Thymus (tissue), 11 donors: ENCODE measurements around the gene NARF. TPM values are rescaled to one million over a fixed set of nuclear protein-coding genes. Genes with fewer than 3 reads are reported as not detected.

Experiments
- DNase-seq, 9 donors: peaks; one replicate each; pipeline ENCODE4 v3.0.0-alpha.2; 2013; ENCODE audit warnings: low spot score in 9 of 9, low read depth in 6 of 9, missing footprints in 1 of 9
- H3K27ac ChIP-seq, 2 donors: one replicate each; pipeline ENCODE4 v1.5.1; 2013; ENCODE audit warnings: control low read depth in 1 of 2, low read depth in 1 of 2, low read length in 1 of 2, mild to moderate bottlenecking in 1 of 2, moderate library complexity in 1 of 2
- H3K27me3 ChIP-seq, 2 donors: one replicate each; pipeline ENCODE4 v1.5.1; 2013; ENCODE audit warnings: low read length in 1 of 2; ENCODE audit not compliant: control insufficient read depth in 2 of 2, insufficient read depth in 1 of 2
- H3K36me3 ChIP-seq, 2 donors: one replicate each; pipeline ENCODE4 v1.5.1; 2013; ENCODE audit warnings: low read length in 1 of 2, mild to moderate bottlenecking in 1 of 2, moderate library complexity in 1 of 2; ENCODE audit not compliant: control insufficient read depth in 2 of 2, insufficient read depth in 2 of 2
- H3K4me1 ChIP-seq, 2 donors: one replicate each; pipeline ENCODE4 v1.5.1; 2013; ENCODE audit warnings: low read length in 2 of 2; ENCODE audit not compliant: control insufficient read depth in 2 of 2, insufficient read depth in 2 of 2
- H3K4me3 ChIP-seq, 2 donors: one replicate each; pipeline ENCODE4 v1.5.1; 2013; ENCODE audit warnings: low read length in 2 of 2, control low read depth in 1 of 2, mild to moderate bottlenecking in 1 of 2
- H3K9me3 ChIP-seq, 2 donors: one replicate each; pipeline ENCODE4 v1.5.1; 2013; ENCODE audit warnings: low read length in 1 of 2, mild to moderate bottlenecking in 1 of 2; ENCODE audit not compliant: control insufficient read depth in 2 of 2, insufficient read depth in 1 of 2
- WGBS: extraction: QIAGEN DNeasy Blood & Tissue Kit; methylation state at CpG from one replicate; pipeline ENCODE4 v1.1.7; 2013; 5-methylcytosine and 5-hydroxymethylcytosine counted together
- polyA plus RNA-seq: library from polyadenylated mRNA; stranded (reverse); fragments of 200-250 nt; gene quantifications from one replicate; pipeline ENCODE4 v1.2.3, GENCODE V29; 2013
- total RNA-seq: library from RNA; stranded (reverse); fragments of 120-200 nt; gene quantifications from one replicate; pipeline ENCODE4 v1.2.4, GENCODE V29; 2013
- donor health status: healthy.

The NARF gene
- total and polyA plus RNA-seq, 2 donors: 60.0 to 137 TPM

GRCh38 chr17:82424863-82425159, 33.7 kb upstream of the NARF start:
- Histone ChIP-seq H3K9me3 (peaks cover 1 to 13% of the 10 kb centered on the region in 2 donors), H3K4me1 (peaks cover under 1 to 1% of the 10 kb centered on the region in 2 donors), H3K27me3 (no peaks in the 10 kb centered on the region), H3K27ac (no peak overlapping the region), H3K4me3 (no peak overlapping the region), H3K36me3 (peaks cover 5% of the 10 kb centered on the region in 2 donors)
- no peak for DNase-seq
- 98% methylated on average over 2 of the region's 2 CpGs for WGBS

- H3K27ac ChIP-seq: no peak overlapping the region
- peaks cover 0 to 7% of the 10 kb centered on the region in 2 donors for H3K9me3 ChIP-seq
- no peak overlapping the region for H3K4me3 ChIP-seq
- no peak for DNase-seq
- WGBS: 99% methylated on average over 3 of the region's 3 CpGs
- H3K27me3 ChIP-seq: no peaks in the 10 kb centered on the region
- no peaks in the 10 kb centered on the region for H3K4me1 ChIP-seq
- peaks cover 7 to 13% of the 10 kb centered on the region in 2 donors for H3K36me3 ChIP-seq
Observed at GRCh38 chr17:82428546-82428945, 30.0 kb upstream of the NARF start.

DNA sequence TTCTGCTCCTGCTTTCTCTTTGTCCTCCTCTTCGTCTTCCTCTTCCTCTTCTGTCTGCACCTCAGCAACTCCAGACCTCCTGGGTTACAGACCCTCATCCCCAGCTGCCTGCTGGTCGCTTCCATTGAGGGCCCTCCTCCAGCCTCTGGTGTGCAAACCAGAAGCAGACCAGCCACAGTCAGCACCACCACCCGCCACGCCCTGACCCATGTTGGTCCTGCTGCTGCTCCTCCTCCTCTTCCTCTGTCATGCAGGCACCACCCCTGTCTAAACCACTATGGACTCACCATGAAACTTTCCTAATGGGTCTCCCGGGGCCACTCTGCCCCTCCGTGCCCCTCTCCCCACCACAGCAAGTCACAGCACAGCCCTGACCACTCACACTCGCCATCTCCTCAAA, 28.7 kb upstream of the NARF start:
- H3K27ac ChIP-seq: no peak overlapping the region
- 97% methylated on average over 7 of the region's 7 CpGs for WGBS
- H3K4me1 ChIP-seq: no peaks in the 10 kb centered on the region
- DNase-seq: no peak
- H3K4me3 ChIP-seq: no peak overlapping the region
- peaks cover 0 to 7% of the 10 kb centered on the region in 2 donors for H3K9me3 ChIP-seq
- H3K36me3 ChIP-seq: peaks cover 8 to 10% of the 10 kb centered on the region in 2 donors
- H3K27me3 ChIP-seq: no peaks in the 10 kb centered on the region

GRCh38 chr17:82432017-82432416, 26.5 kb upstream of the NARF start:
- no peak for DNase-seq
- WGBS: 86% methylated on average over 8 of the region's 8 CpGs
- no peak overlapping the region for H3K27ac ChIP-seq
- peaks cover 17 to 26% of the 10 kb centered on the region in 2 donors for H3K36me3 ChIP-seq
- H3K27me3 ChIP-seq: no peaks in the 10 kb centered on the region
- no peak overlapping the region for H3K4me3 ChIP-seq
- no peaks in the 10 kb centered on the region for H3K4me1 ChIP-seq
- peaks cover 0 to 7% of the 10 kb centered on the region in 2 donors for H3K9me3 ChIP-seq

DNA sequence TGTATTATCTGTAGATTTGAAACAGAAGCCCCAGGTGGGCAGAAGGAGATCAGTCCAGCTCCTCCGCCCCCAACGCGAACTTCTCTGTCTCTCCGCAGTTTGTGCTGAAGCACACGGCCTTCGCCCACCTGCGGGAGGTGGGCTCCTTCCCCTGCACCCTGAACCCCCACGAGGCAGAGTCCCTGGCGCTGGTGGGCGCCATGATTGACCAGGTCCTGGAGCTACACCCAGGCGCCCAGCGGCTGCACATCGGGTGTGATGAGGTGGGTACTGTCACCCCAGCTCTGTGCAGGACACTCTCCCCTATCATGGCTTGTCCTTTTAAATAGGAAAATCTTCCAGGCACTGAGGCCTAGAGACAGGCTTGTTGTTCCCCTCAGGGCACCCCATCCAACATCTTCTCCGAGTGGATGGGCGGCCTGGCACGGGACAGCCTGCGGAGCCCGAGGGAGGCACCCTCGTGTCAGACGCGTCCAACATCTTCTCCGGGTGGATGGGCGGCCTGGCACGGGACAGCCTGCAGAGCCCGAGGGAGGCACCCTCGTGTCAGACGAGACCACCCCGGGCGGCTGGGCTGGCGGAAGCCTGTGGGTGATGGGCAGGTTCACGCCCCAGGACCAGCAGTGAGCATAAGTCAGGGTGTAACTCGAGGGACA, 24.9 kb upstream of the NARF start:
- Histone ChIP-seq H3K9me3 (peaks cover 0 to 5% of the 10 kb centered on the region in 2 donors), H3K36me3 (peaks cover 21 to 31% of the 10 kb centered on the region in 2 donors), H3K27me3 (no peaks in the 10 kb centered on the region), H3K4me1 (no peaks in the 10 kb centered on the region), H3K27ac (no peak overlapping the region), H3K4me3 (no peak overlapping the region)
- no peak for DNase-seq
- WGBS: 95% methylated on average over 32 of the region's 32 CpGs

DNA sequence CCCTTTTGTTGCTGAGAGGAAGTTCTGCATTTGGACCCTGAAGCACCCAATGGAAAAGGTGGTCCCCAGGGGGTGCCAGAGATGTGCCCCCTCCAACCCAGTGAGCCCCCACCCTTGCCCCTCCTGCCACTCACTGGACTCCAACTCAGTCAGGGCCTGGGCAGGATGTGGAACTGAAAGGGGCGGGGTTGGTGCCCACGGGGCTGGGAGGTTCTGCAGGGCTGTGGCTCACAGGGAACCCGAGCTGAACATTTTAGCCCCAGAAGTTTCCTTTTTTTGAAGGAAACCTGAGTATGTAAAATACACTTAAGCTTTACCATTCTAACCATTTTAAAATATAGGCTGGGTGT, 24.4 kb upstream of the NARF start:
- 32% methylated on average over 3 of the region's 3 CpGs for WGBS
- H3K36me3 ChIP-seq: peaks cover 21 to 31% of the 10 kb centered on the region in 2 donors
- no peak overlapping the region for H3K27ac ChIP-seq
- H3K27me3 ChIP-seq: no peaks in the 10 kb centered on the region
- DNase-seq: peak in 1 of 9 donors; percentile 21
- H3K4me3 ChIP-seq: no peak overlapping the region
- H3K4me1 ChIP-seq: no peaks in the 10 kb centered on the region
- H3K9me3 ChIP-seq: peaks cover 0 to 5% of the 10 kb centered on the region in 2 donors

DNA sequence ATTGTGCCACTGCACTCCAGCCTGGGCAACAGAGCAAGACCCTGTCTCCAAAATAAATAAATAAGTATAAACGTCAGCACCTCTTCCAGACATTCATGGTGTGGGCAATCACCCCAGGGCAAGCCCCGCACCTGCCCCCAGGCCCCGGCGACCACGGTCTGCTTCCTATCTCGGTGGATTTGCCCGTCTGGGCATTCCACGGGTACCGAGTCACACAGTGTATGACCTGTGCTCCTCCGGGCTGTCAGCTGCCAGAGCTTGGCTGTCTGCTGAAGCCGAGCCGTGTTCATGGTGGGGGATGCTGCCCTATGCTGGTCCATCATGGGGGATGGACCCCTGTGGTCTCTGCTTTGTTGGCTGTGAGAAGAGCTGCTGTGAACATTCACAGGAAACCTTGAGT, 23.4 kb upstream of the NARF start:
- Histone ChIP-seq H3K9me3 (no peaks in the 10 kb centered on the region), H3K4me3 (no peak overlapping the region), H3K27me3 (no peaks in the 10 kb centered on the region), H3K27ac (no peak overlapping the region), H3K4me1 (no peaks in the 10 kb centered on the region), H3K36me3 (peaks cover 24 to 34% of the 10 kb centered on the region in 2 donors)
- 95% methylated on average over 12 of the region's 12 CpGs for WGBS
- DNase-seq: no peak

DNA sequence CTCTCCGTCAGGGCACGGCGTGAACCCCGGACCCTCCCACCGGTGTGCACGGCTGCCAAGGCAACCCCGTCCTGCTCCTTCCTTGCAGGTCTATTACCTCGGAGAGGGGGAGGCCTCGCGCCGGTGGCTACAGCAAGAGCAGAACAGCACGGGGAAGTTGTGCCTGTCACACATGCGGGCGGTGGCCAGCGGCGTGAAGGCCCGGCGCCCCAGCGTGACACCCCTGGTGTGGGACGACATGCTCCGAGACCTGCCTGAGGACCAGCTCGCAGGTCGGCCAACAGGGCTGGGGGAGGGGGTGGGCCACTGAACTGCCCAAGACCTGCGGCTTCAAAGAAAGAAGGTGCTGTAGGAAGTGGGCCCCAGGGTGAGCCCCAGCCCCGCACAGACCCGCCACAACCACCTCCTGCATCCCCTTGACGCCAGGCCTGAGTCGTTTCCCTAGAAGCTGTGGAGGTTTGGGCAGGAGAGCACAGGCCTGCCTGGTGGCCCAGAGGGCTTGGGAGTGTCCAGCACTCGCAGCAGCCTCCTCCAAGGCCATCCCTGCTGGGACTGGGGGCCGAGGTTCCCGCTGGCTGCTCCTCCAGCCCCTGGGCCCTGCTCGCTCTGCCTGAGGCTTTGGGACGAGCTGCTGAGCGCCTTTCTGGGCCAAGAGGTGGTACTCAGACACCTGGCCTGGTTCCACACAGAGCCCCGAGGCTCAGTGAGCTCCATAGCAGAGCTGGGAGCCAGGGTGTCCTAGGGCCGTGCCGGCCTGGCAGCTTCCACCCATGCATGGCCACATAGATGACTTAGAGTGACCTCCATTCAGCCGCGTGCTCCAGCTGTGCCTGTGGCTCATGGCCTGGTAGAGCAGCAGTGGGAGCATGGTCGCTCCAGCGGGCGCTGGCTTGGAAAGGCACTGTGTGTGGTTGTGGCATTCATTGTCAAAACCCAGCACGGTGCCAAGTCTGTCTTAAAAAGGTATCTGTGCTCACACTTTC, 22.6 kb upstream of the NARF start:
- Histone ChIP-seq H3K9me3 (peaks cover 0 to 2% of the 10 kb centered on the region in 2 donors), H3K4me3 (no peak overlapping the region), H3K27me3 (no peaks in the 10 kb centered on the region), H3K36me3 (peaks cover 24 to 33% of the 10 kb centered on the region in 2 donors), H3K27ac (no peak overlapping the region), H3K4me1 (no peaks in the 10 kb centered on the region)
- no peak for DNase-seq
- 97% methylated on average over 43 of the region's 43 CpGs for WGBS

DNA sequence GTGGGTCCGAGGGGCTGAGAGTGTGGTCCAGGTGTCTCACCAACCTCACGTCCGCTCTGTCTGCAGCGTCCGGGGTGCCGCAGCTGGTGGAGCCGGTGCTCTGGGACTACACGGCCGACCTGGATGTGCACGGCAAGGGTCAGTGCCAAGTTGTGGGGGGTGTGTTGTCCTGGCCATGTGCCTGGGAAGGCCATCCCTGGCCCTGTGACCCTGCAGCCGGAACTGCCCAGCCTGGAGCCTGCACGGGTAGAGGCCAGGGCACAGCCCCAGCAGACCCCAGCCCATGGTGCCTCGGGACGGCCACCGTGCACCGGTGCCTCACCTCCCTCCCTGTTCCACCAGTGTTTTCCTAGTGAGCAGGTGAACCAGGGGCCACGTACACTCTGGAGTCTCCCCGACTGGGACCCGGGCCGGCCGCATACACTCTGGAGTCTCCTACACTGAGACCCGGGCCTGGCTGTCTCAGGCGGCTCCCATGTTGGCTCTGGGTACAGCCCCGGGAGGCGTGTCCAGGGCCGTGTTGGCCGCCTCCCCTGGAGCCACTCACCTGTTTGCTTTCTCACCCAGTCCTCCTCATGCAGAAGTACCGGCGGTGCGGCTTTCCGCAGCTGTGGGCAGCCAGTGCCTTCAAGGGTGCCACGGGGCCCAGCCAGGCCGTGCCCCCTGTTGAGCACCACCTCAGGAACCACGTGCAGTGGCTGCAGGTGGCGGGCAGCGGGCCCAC, 21.8 kb upstream of the NARF start:
- peaks cover 30 to 36% of the 10 kb centered on the region in 2 donors for H3K36me3 ChIP-seq
- no peaks in the 10 kb centered on the region for H3K27me3 ChIP-seq
- no peak for DNase-seq
- no peak overlapping the region for H3K27ac ChIP-seq
- no peak overlapping the region for H3K4me3 ChIP-seq
- no peaks in the 10 kb centered on the region for H3K4me1 ChIP-seq
- peaks cover 1 to 10% of the 10 kb centered on the region in 2 donors for H3K9me3 ChIP-seq
- WGBS: 97% methylated on average over 36 of the region's 36 CpGs
